OCI-LY1 (cell line): ENCODE measurements around the gene WLS.
A peak's percentile ranks its signal among the peaks of the same experiment; 100 is the strongest.
"Not testable (repeated sequence)": the region's sequence is repeated elsewhere in the genome, so short reads cannot be mapped to it uniquely, and the experiment has no call there.

Experiments
- H2AFZ ChIP-seq: fragments of 200-600 bp; sonication (generic), shearing (Covaris generic); 2 replicates; pipeline ENCODE4 v1.6.0; 2014; ENCODE audit warnings: antibody characterized with exemption, mild to moderate bottlenecking, low read length
- H3F3A ChIP-seq: fragments of 200-600 bp; sonication (generic), shearing (Covaris generic); 2 replicates; pipeline ENCODE4 v1.6.0; 2014; ENCODE audit warnings: mild to moderate bottlenecking, antibody characterized with exemption, low read length, moderate library complexity; ENCODE audit not compliant: insufficient read depth
- H3K27ac ChIP-seq: fragments of 200-600 bp; sonication (generic); 2 replicates; pipeline ENCODE4 v1.5.1; 2014; ENCODE audit warnings: low read length, mixed run types, mild to moderate bottlenecking, low read depth; ENCODE audit not compliant: poor library complexity, severe bottlenecking
- H3K27me3 ChIP-seq: fragments of 200-600 bp; sonication (generic); 2 replicates; pipeline ENCODE4 v1.6.0; 2014; ENCODE audit warnings: antibody characterized with exemption, mild to moderate bottlenecking, low read length, moderate library complexity; ENCODE audit not compliant: insufficient read depth
- H3K36me3 ChIP-seq: fragments of 200-600 bp; sonication (generic); 2 replicates; pipeline ENCODE4 v1.6.1; 2014; ENCODE audit warnings: mild to moderate bottlenecking, antibody characterized with exemption, low read length, moderate library complexity, mixed read lengths; ENCODE audit not compliant: insufficient read depth
- H3K4me1 ChIP-seq: fragments of 200-600 bp; sonication (generic); 2 replicates; pipeline ENCODE4 v1.5.1; 2014; ENCODE audit warnings: mild to moderate bottlenecking, low read length, moderate library complexity; ENCODE audit not compliant: insufficient read depth, severe bottlenecking
- H3K4me2 ChIP-seq: fragments of 200-600 bp; sonication (generic), shearing (Covaris generic); 2 replicates; pipeline ENCODE4 v1.6.1; 2014; ENCODE audit warnings: low read length
- H3K4me3 ChIP-seq: fragments of 200-600 bp; sonication (generic); 2 replicates; pipeline ENCODE4 v1.5.1; 2014; ENCODE audit warnings: low read length, low read depth, mild to moderate bottlenecking, mixed read lengths; ENCODE audit not compliant: poor library complexity, severe bottlenecking
- H3K79me2 ChIP-seq: fragments of 200-600 bp; shearing (Covaris generic); 2 replicates; pipeline ENCODE4 v1.6.1; 2016; ENCODE audit warnings: mixed run types, low read length, mixed read lengths; ENCODE audit not compliant: insufficient read depth
- H3K9ac ChIP-seq: fragments of 200-600 bp; sonication (generic), shearing (Covaris generic); 2 replicates; pipeline ENCODE4 v1.6.1; 2014; ENCODE audit warnings: mild to moderate bottlenecking, low read length, mixed read lengths
- H3K9me2 ChIP-seq: fragments of 200-600 bp; sonication (generic), shearing (Covaris generic); 2 replicates; pipeline ENCODE4 v1.6.1; 2014; ENCODE audit warnings: low read depth, mild to moderate bottlenecking, low read length, mixed read lengths
- H3K9me3 ChIP-seq: fragments of 200-600 bp; shearing (Covaris generic); 2 replicates; pipeline ENCODE4 v1.6.1; 2014; ENCODE audit warnings: low read length, mixed read lengths
- H4K20me1 ChIP-seq: fragments of 200-600 bp; sonication (generic), shearing (Covaris generic); 2 replicates; pipeline ENCODE4 v1.6.0; 2016; ENCODE audit warnings: mild to moderate bottlenecking, low read length; ENCODE audit not compliant: insufficient read depth
- CTCF ChIP-seq: fragments of 200-600 bp; sonication (generic), shearing (Covaris generic); IDR thresholded peaks from 2 replicates; pipeline ENCODE4 v1.5.1; 2017; ENCODE audit warnings: mild to moderate bottlenecking, antibody characterized with exemption, low read length, moderate library complexity, mixed read lengths
- EZH2 ChIP-seq: fragments of 200-600 bp; sonication (generic), shearing (Covaris generic); IDR thresholded peaks from 2 replicates; pipeline ENCODE4 v1.8.0; 2017; ENCODE audit warnings: borderline replicate concordance, mixed run types, mild to moderate bottlenecking, antibody characterized with exemption, low read length, moderate library complexity, mixed read lengths

WLS gene

GRCh38 chr1:68163220-68163619 is 69.1 kb downstream of the WLS start:
- H3F3A ChIP-seq: no peaks in the 10 kb centered on the region
- TF ChIP-seq CTCF (no peak), EZH2 (no peak)
- H3K4me3 ChIP-seq: no peak overlapping the region
- no peaks in the 10 kb centered on the region for H3K79me2 ChIP-seq
- H3K4me1 ChIP-seq: no peaks in the 10 kb centered on the region
- no peak overlapping the region for H2AFZ ChIP-seq
- no peaks in the 10 kb centered on the region for H3K36me3 ChIP-seq
- H3K9me2 ChIP-seq: no peaks in the 10 kb centered on the region
- no peaks in the 10 kb centered on the region; the same call in 1 of the 2 replicates for H3K27me3 ChIP-seq
- H3K9ac ChIP-seq: no peak overlapping the region
- no peaks in the 10 kb centered on the region for H4K20me1 ChIP-seq
- H3K27ac ChIP-seq: no peak overlapping the region
- H3K4me2 ChIP-seq: no peak overlapping the region
- H3K9me3 ChIP-seq: no peaks in the 10 kb centered on the region

GRCh38 chr1:68162761-68163160 is 69.6 kb downstream of the WLS start:
- H3K27ac ChIP-seq: no peak overlapping the region
- no peaks in the 10 kb centered on the region for H3K9me3 ChIP-seq
- no peak overlapping the region for H3K4me3 ChIP-seq
- no peaks in the 10 kb centered on the region for H4K20me1 ChIP-seq
- H3K4me1 ChIP-seq: no peaks in the 10 kb centered on the region
- no peaks in the 10 kb centered on the region; the same call in 1 of the 2 replicates for H3K27me3 ChIP-seq
- H3K4me2 ChIP-seq: no peak overlapping the region
- no peaks in the 10 kb centered on the region for H3K36me3 ChIP-seq
- H2AFZ ChIP-seq: no peak overlapping the region
- TF ChIP-seq CTCF: peak; percentile 40; the same call in 1 of the 2 replicates
- TF ChIP-seq EZH2: no peak
- H3F3A ChIP-seq: no peaks in the 10 kb centered on the region
- no peaks in the 10 kb centered on the region for H3K9me2 ChIP-seq
- no peak overlapping the region for H3K9ac ChIP-seq
- no peaks in the 10 kb centered on the region for H3K79me2 ChIP-seq

- H3K4me1 ChIP-seq, H3K4me3 ChIP-seq, H3K9ac ChIP-seq, H3K9me3 ChIP-seq, H3F3A ChIP-seq, H4K20me1 ChIP-seq, H2AFZ ChIP-seq, H3K36me3 ChIP-seq, H3K4me2 ChIP-seq, H3K27me3 ChIP-seq, H3K79me2 ChIP-seq, H3K27ac ChIP-seq, H3K9me2 ChIP-seq: not testable (repeated sequence)
Observed at GRCh38 chr1:68161672-68162071, 70.7 kb downstream of the WLS start.

GRCh38 chr1:68160935-68161334 is 71.4 kb downstream of the WLS start:
- H3K4me1 ChIP-seq, H3K9ac ChIP-seq, H3K36me3 ChIP-seq, H3K4me3 ChIP-seq, H3K27ac ChIP-seq, H2AFZ ChIP-seq, H3K27me3 ChIP-seq, H3K9me3 ChIP-seq, H3K4me2 ChIP-seq, H4K20me1 ChIP-seq, H3K9me2 ChIP-seq, H3K79me2 ChIP-seq, H3F3A ChIP-seq: not testable (repeated sequence)
